K562 (cell line): Measurements from ENCODE around the gene COLEC12. TPM values are rescaled to one million over a fixed set of nuclear protein-coding genes. Genes with fewer than 3 reads are reported as not detected.

Experiments used
- ATAC-seq: fragments of 200-7000 bp; cut with Tn5 transposase; 3 replicates; pipeline ENCODE4 v1.9.1; 2020; ENCODE audit warnings: moderate library complexity
- BruUV-seq: library from RNA; stranded (reverse); fragments of 400-500 nt; replicated peaks from 2 replicates; lab custom pipeline; 2021; lab: Mats Ljungman, UMichigan
- CTCF ChIA-PET: fragments of 300-600 bp; formaldehyde crosslinking; extraction: SDS; loops from one replicate; lab custom pipeline; 2021; ENCODE audit warnings: low intra/inter-chr PET ratio; lab: Yijun Ruan, JAX
- POLR2A ChIA-PET: fragments of 300-600, 350-650 bp; sonication (Branson Sonifier 250); formaldehyde crosslinking; extraction: SDS; loops from one replicate; lab custom pipeline; 2021; ENCODE audit warnings: antibody characterized with exemption, inconsistent platforms; lab: Yijun Ruan, JAX
- DNase-seq, 4 experiments: peaks; one replicate each; pipeline versions ENCODE4 v3.0.0 to v3.0.0-alpha.2; 2011 to 2018; ENCODE audit warnings: low spot score in 3 of 4, mixed read lengths in 3 of 4; ENCODE audit errors: extremely low read depth in 1 of 4
- FAIRE-seq: peaks from 2 replicates; lab custom pipeline; 2011; peaks lifted over from hg19 to GRCh38; lab: Jason Lieb, UNC
- H2AFZ ChIP-seq: 2 replicates; pipeline ENCODE4 v1.6.0; 2011; ENCODE audit warnings: low read depth, low read length, control low read depth, inconsistent platforms
- H3K27ac ChIP-seq: fragments of 200-600 bp; 3 replicates; pipeline ENCODE4 v1.8.0; 2011; ENCODE audit warnings: low read depth, mild to moderate bottlenecking, control low read depth, inconsistent platforms, low read length, moderate library complexity, mixed read lengths; ENCODE audit errors: extremely low read depth
- H3K27me3 ChIP-seq, 2 experiments: fragments of 300-600 bp in 1 of 2; 2 replicates in 1 of 2; 3 replicates in 1 of 2; pipeline versions ENCODE4 v1.6.0 to v1.8.0; 2011; ENCODE audit warnings: inconsistent platforms in 2 of 2, low read length in 2 of 2, mild to moderate bottlenecking in 1 of 2, mixed read lengths in 1 of 2, moderate library complexity in 1 of 2; ENCODE audit not compliant: control insufficient read depth in 2 of 2, insufficient read depth in 2 of 2
- H3K36me3 ChIP-seq: fragments of 300-600 bp; 3 replicates; pipeline ENCODE4 v1.8.0; 2011; ENCODE audit warnings: mild to moderate bottlenecking, low read length, inconsistent platforms; ENCODE audit not compliant: control insufficient read depth, insufficient read depth
- H3K4me1 ChIP-seq, 2 experiments: fragments of 200-600 bp in 1 of 2; replicated peaks in 1 of 2; 2 replicates in 1 of 2; 3 replicates in 1 of 2; pipeline versions ENCODE4 v1.5.1 to v1.8.0; 2011; ENCODE audit warnings: inconsistent platforms in 2 of 2, low read length in 2 of 2, mild to moderate bottlenecking in 1 of 2, mixed read lengths in 1 of 2, moderate library complexity in 1 of 2; ENCODE audit not compliant: control insufficient read depth in 2 of 2, insufficient read depth in 2 of 2
- H3K4me2 ChIP-seq: 2 replicates; pipeline ENCODE4 v1.6.1; 2011; ENCODE audit warnings: low read length, control low read depth, inconsistent platforms, mixed read lengths; ENCODE audit not compliant: insufficient read depth
- H3K4me3 ChIP-seq: fragments of 200-600 bp; sonication (generic), shearing (Covaris generic); 2 replicates; pipeline ENCODE4 v1.5.1; 2016; ENCODE audit warnings: control low read depth, inconsistent platforms
- H3K79me2 ChIP-seq: fragments of 200-600 bp; 3 replicates; pipeline ENCODE4 v1.8.0; 2011; ENCODE audit warnings: low read length, inconsistent platforms; ENCODE audit not compliant: control insufficient read depth, insufficient read depth
- H3K9ac ChIP-seq, 2 experiments: 2 replicates each; pipeline versions ENCODE4 v1.6.0 to v1.6.1; 2011; ENCODE audit warnings: low read depth in 2 of 2, low read length in 2 of 2, control low read depth in 1 of 2, inconsistent platforms in 1 of 2, mild to moderate bottlenecking in 1 of 2, mixed read lengths in 1 of 2; ENCODE audit not compliant: insufficient read depth in 1 of 2
- H3K9me1 ChIP-seq: one replicate; pipeline ENCODE4 v1.6.0; 2011; ENCODE audit warnings: inconsistent platforms, mild to moderate bottlenecking, low read length, moderate library complexity; ENCODE audit not compliant: control insufficient read depth, insufficient read depth
- H3K9me3 ChIP-seq: replicated peaks from 2 replicates; pipeline ENCODE4 v1.5.1; 2011; ENCODE audit warnings: low read depth, low read length, inconsistent platforms; ENCODE audit not compliant: control insufficient read depth, insufficient read depth
- H4K20me1 ChIP-seq: replicated peaks from 2 replicates; pipeline ENCODE4 v1.6.1; 2011; ENCODE audit warnings: low read length, inconsistent platforms, mixed read lengths; ENCODE audit not compliant: control insufficient read depth, insufficient read depth
- ATF7 ChIP-seq: fragments of 450-650 bp; IDR thresholded peaks from 2 replicates; pipeline ENCODE4 v1.7.1; 2014; ENCODE audit warnings: mild to moderate bottlenecking, moderate library complexity
- CCAR2 ChIP-seq: fragments of 200-400 bp; formaldehyde crosslinking; IDR thresholded peaks from 2 replicates; pipeline ENCODE4 v1.6.1; 2017; ENCODE audit warnings: mild to moderate bottlenecking, low read depth, low read length
- EP400 ChIP-seq: fragments of 450-650 bp; IDR thresholded peaks from 2 replicates; pipeline ENCODE4 v1.6.1; 2017; ENCODE audit warnings: antibody characterized with exemption, mild to moderate bottlenecking, moderate library complexity
- KLF1 ChIP-seq: fragments of 450-650 bp; IDR thresholded peaks from 2 replicates; pipeline ENCODE4 v1.6.1; 2016; ENCODE audit warnings: missing genetic modification characterization, missing compliant biosample characterization
- MXD1 ChIP-seq: fragments of 250-450 bp; sonication (Bioruptor Pico); IDR thresholded peaks from 2 replicates; pipeline ENCODE4 v1.8.0; 2021; ENCODE audit warnings: borderline replicate concordance, mild to moderate bottlenecking, moderate library complexity; ENCODE audit not compliant: poor library complexity, severe bottlenecking
- NR3C1 ChIP-seq: sonication (generic); formaldehyde crosslinking; IDR thresholded peaks from 2 replicates; pipeline ENCODE4 v1.8.1; 2022; ENCODE audit warnings: missing genetic modification reagents
- RBM17 ChIP-seq: fragments of 200-400 bp; formaldehyde crosslinking; IDR thresholded peaks from 2 replicates; pipeline ENCODE4 v1.6.1; 2017; ENCODE audit warnings: low read depth, mild to moderate bottlenecking, low read length, borderline replicate concordance
- SIN3B ChIP-seq: fragments of 450-650 bp; IDR thresholded peaks from 2 replicates; pipeline ENCODE4 v1.6.1; 2017; ENCODE audit warnings: low read depth, mild to moderate bottlenecking, moderate library complexity
- SMARCC2 ChIP-seq: fragments of 450-650 bp; IDR thresholded peaks from 2 replicates; pipeline ENCODE4 v1.6.1; 2017; ENCODE audit warnings: antibody characterized with exemption, moderate library complexity, mild to moderate bottlenecking, low read depth
- TSC22D4 ChIP-seq: fragments of 450-650 bp; IDR thresholded peaks from 2 replicates; pipeline ENCODE4 v1.6.1; 2016; ENCODE audit warnings: missing genetic modification characterization, missing biosample characterization, control low read depth
- ZFP36 ChIP-seq: fragments of 150-350 bp; IDR thresholded peaks from 2 replicates; pipeline ENCODE4 v1.6.1; 2018; ENCODE audit warnings: low read length, low read depth; ENCODE audit not compliant: partially characterized antibody
- ZNF395 ChIP-seq: fragments of 200-800 bp; sonication (Bioruptor generic); IDR thresholded peaks from 2 replicates; pipeline ENCODE4 v1.6.1; 2017; ENCODE audit warnings: missing genetic modification characterization, missing compliant biosample characterization
- ZNF561 ChIP-seq: fragments of 450-650 bp; formaldehyde crosslinking; conservative IDR thresholded peaks from 2 replicates; pipeline ENCODE4 v1.4.0; 2020; ENCODE audit warnings: mild to moderate bottlenecking, moderate library complexity
- WGBS: fragments of 100-300 bp; shearing (Covaris generic); methylation state at CpG from one replicate; pipeline ENCODE4 v1.1.6; 2016; ENCODE audit warnings: low coverage, mixed read lengths; ENCODE audit not compliant: insufficient coverage; ENCODE audit errors: missing lambda C conversion rate; 5-methylcytosine and 5-hydroxymethylcytosine counted together
- in situ Hi-C: fragments of 300-500 bp; cut with MboI; formaldehyde crosslinking; loops from 4 replicates; pipeline ENCODE4 v1.15.0; 2018; ENCODE audit warnings: inconsistent platforms, mixed read lengths
- intact Hi-C: fragments of 100-400 bp; cut with micrococcal nuclease; formaldehyde crosslinking; loops from 2 replicates; pipeline ENCODE4 v1.14.2; 2022
- polyA plus RNA-seq, 8 experiments: library from polyadenylated mRNA; depleted of rRNA in 4 of 8; stranded (reverse) in 5 of 8; unstranded in 3 of 8; fragments of >200 nt; fragmentation: Nextera tagmentation in 2 of 8; fragmentation: Illumina TruSeq in 1 of 8; extraction: Ambion mirVana in 2 of 8; extraction: Trizol in 1 of 8; gene quantifications; 2 replicates each; pipeline versions ENCODE4 v1.2.1 to v1.2.3, GENCODE V29; 2011 to 2014; ENCODE audit warnings: inconsistent platforms in 1 of 8, missing spikeins in 1 of 8
- total RNA-seq, 7 experiments: library from RNA; depleted of rRNA in 6 of 7; stranded (reverse); fragments of >200 nt in 6 of 7; fragmentation: Illumina TruSeq in 2 of 7; extraction: Trizol in 2 of 7; gene quantifications; 2 replicates each; pipeline versions ENCODE4 v1.2.1 to v1.2.3, GENCODE V29; 2011 to 2021; ENCODE audit warnings: low replicate concordance in 1 of 7
- TF ChIP-seq, protein P1 (sequence below): fragments of 450-650 bp; IDR thresholded peaks from 2 replicates; pipeline ENCODE4 v1.6.1; 2017; ENCODE audit warnings: mild to moderate bottlenecking, moderate library complexity

COLEC12 gene
- total and polyA plus RNA-seq, 9 of the 15 experiments (the other 6 are each of a cell fraction or from before 2014, with no cell fraction given): 0.04 TPM; not detected in 8

DNA sequence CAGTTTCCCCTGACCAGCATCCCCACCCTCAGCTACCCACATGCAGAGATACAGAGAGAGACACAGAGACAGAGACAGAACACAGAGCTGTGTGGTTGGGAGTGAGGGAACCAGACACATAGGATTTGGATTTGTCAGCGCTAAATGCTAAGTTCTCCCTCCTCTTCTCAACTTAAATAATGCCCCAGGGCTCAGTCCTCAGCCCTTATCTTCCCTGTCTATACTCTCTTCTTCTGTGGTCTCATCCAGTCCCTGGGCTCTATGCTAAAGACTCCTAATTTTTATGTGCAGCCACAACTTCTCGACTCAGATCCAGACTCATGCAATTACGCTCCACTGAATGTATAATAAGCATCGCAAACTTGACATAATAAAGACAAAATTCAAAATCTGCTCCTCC, 47.1 kb downstream of the COLEC12 start:
- H3K27ac ChIP-seq: no peak overlapping the region
- H3K4me2 ChIP-seq: no peak overlapping the region
- H3K36me3 ChIP-seq: no peaks in the 10 kb centered on the region
- H3K9ac ChIP-seq: no peak overlapping the region
- no peaks in the 10 kb centered on the region for H4K20me1 ChIP-seq
- DNase-seq (no peak), FAIRE-seq (no peak), ATAC-seq (no peak)
- no peaks in the 10 kb centered on the region for H3K79me2 ChIP-seq
- H2AFZ ChIP-seq: no peak overlapping the region
- ChIA-PET CTCF (no interaction called here), POLR2A (no interaction called here)
- in situ Hi-C loops: no loop called here
- intact Hi-C loops: no loop called here
- no peaks in the 10 kb centered on the region for H3K9me3 ChIP-seq
- H3K4me1 ChIP-seq: no peaks in the 10 kb centered on the region
- H3K27me3 ChIP-seq: peaks cover 34 to 39% of the 10 kb centered on the region in 2 experiments
- no peaks in the 10 kb centered on the region for H3K9me1 ChIP-seq
- BruUV-seq: no TSS peak
- TF ChIP-seq CCAR2 (no peak), ZNF395 (CRISPR knock-in tag) (no peak), ZNF561 (CRISPR knock-in tag) (no peak), EP400 (no peak)
- H3K4me3 ChIP-seq: no peak overlapping the region
- 0% methylated on average over 4 of the region's 4 CpGs for WGBS

DNA sequence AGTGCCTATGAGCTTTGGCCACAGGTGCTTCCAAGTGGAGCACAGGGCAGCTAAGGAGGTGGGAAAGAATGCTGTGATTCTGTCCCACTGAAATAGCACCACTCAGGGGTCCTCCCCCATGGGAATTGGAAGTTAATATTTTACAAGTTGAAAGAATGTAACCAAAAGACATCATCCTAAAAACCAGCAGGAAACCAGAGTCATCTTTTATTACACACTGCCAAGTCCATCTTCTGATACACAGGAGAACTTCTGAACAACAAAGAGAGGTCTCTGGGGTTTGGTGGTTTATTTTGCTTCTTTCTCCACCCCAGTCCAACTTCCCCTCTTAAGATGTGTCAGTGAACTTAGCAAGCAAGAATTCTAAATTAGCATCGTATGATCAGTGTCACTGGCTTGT, 47.7 kb downstream of the COLEC12 start:
- intact Hi-C loops: no loop called here
- Histone ChIP-seq H3K79me2 (no peaks in the 10 kb centered on the region), H3K36me3 (no peaks in the 10 kb centered on the region), H2AFZ (no peak overlapping the region), H3K4me3 (no peak overlapping the region), H4K20me1 (no peaks in the 10 kb centered on the region), H3K27ac (no peak overlapping the region), H3K4me1 (no peaks in the 10 kb centered on the region), H3K9me1 (no peaks in the 10 kb centered on the region), H3K27me3 (peaks cover 30 to 33% of the 10 kb centered on the region in 2 experiments), H3K9me3 (no peaks in the 10 kb centered on the region), H3K4me2 (no peak overlapping the region), H3K9ac (no peak overlapping the region)
- WGBS: 0% methylated on average over 1 of the region's 1 CpG
- DNase-seq (no peak), FAIRE-seq (no peak), ATAC-seq (no peak)
- in situ Hi-C loops: no loop called here
- CTCF ChIA-PET: no interaction called here
- no TSS peak for BruUV-seq
- POLR2A ChIA-PET: interaction anchor here (0.6 to 1.0 kb wide), 2 partner anchors 11 to 36 kb away, joined by 4 read pairs; no protein-coding TSS in a partner anchor
- TF ChIP-seq ZFP36 (no peak), NR3C1 (CRISPR knock-in tag) (no peak), TSC22D4 (tag) (no peak), KLF1 (tag) (no peak), RBM17 (no peak), SMARCC2 (no peak), SIN3B (no peak), MXD1 (CRISPR knock-in tag) (no peak), ATF7 (no peak)
- TF ChIP-seq, protein P1, sequence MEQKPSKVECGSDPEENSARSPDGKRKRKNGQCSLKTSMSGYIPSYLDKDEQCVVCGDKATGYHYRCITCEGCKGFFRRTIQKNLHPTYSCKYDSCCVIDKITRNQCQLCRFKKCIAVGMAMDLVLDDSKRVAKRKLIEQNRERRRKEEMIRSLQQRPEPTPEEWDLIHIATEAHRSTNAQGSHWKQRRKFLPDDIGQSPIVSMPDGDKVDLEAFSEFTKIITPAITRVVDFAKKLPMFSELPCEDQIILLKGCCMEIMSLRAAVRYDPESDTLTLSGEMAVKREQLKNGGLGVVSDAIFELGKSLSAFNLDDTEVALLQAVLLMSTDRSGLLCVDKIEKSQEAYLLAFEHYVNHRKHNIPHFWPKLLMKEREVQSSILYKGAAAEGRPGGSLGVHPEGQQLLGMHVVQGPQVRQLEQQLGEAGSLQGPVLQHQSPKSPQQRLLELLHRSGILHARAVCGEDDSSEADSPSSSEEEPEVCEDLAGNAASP: no peak
